HG03095 (cell line): ENCODE data around the gene FUT2.

Experiments
- ATAC-seq: cut with Tn5 transposase; IDR thresholded peaks from one replicate; pipeline ENCODE4 v1.9.1; 2021; ENCODE audit warnings: moderate library complexity; ENCODE audit not compliant: unreplicated experiment

FUT2 gene

DNA sequence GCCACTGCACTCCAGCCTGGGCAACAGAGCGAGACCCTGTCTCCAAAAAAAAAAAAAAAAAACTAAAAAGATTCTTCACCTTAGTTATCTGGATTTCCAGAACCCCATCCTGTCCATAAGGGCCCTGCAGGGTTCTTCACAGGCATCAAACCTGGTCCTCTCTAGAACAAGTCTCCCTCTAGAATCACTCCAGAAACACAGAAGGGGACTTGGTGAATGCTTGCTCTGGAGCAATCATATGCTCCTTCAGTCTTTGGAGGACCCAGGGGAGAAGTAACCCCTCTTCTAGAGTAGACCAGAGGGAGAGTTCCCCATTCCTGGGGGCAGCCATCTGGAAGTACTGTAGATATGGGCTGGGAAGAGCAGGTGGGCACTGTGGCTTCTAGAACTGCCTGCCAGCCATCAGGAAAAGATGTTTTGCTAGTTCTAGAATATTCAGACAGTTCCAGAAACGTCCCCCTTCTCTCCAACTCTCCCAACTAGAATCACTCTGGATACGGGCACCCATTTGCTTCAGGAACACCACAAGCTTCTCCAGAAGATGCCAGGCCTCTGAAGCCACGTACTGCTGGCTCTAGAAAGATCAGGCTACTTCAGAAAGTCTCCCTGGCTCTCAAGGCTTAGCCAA lies 53.9 kb downstream of the FUT2 start:
- no peak for ATAC-seq

DNA sequence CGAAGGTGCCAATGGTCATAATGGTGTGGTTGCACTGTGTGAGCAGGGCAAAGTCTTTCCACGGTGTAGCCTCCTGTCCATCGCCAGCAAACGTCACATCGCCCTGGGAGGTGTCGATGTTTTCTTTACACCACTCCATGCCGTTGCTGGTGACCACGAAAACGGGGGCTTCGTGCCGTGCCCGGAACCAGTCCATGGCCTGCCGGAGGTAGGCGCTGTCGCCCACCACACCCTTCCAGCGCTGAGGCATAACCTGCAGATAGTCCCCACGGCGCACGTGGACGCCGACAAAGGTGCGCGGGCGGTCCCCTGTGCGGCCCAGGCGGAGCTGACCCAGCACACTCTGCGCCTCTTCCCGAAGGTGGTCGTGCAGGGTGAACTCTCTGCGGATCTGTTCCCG lies 54.6 kb downstream of the FUT2 start:
- ATAC-seq, result no peak

DNA sequence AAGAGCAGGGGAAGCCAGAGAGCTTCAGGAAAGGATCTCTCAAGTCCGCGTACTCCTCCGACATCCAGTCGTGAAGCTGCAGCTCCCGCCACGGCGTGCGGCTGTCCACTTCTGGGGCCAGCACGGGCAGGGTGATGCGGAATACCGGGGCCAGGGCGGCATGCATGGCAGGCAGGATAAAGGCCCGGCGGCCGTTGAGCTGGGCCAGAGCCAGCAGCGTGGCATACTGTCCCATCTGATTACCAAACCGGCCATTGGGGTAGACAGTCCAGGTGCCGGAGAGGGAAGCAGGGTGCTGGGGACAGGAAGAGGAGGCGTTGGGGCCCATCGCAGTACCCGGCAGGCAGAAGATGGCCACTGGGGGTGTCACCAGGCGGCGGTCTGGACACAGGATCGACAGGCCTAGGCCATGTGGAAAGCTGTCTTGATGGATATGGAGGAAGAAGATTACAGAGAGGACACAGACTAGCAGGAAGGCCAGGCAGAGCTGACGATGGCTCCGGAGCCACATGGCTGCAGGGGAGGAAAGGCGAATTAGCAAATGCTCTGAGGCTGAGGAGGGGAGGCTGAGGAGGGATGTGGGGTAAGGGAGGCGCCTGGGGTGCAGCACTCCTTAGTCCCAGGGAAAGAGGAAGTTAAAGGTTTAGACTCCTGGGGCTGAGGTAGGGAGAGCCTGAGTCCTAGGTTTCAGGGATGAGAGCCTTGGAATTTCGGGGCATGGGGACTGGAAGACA lies 55.2 kb downstream of the FUT2 start:
- no peak for ATAC-seq

DNA sequence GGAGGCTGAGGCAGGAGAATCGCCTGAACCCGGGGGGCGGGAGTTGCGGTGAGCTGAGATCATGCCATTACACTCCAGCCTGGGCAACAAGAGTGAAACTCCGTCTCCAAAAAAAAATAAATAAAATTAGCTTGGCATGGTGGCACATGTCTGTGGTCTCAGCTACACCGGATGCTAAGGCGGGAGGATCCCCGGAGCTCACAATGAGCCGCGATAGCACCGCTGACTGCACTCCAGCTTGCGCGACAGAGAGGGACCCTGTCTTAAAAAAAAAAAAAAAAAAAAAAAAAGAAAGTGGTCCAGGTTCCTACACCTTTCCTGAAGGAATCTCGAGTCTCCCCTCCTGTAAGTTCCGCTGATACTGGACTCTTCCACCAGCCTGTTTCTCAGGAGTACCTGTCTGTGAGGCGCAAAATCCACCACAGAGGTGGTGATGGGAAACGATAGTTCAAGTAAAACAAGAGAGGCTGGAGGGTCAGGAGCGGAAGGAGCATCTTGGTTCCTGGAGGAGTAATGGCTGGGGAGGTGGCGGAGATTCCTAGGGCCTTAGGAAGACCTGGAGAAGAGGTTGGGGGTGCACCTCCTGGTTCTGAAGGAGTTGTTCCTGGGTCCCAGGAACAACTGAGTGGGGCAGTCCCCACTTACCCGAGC lies 56.2 kb downstream of the FUT2 start:
- ATAC-seq, result no peak

DNA sequence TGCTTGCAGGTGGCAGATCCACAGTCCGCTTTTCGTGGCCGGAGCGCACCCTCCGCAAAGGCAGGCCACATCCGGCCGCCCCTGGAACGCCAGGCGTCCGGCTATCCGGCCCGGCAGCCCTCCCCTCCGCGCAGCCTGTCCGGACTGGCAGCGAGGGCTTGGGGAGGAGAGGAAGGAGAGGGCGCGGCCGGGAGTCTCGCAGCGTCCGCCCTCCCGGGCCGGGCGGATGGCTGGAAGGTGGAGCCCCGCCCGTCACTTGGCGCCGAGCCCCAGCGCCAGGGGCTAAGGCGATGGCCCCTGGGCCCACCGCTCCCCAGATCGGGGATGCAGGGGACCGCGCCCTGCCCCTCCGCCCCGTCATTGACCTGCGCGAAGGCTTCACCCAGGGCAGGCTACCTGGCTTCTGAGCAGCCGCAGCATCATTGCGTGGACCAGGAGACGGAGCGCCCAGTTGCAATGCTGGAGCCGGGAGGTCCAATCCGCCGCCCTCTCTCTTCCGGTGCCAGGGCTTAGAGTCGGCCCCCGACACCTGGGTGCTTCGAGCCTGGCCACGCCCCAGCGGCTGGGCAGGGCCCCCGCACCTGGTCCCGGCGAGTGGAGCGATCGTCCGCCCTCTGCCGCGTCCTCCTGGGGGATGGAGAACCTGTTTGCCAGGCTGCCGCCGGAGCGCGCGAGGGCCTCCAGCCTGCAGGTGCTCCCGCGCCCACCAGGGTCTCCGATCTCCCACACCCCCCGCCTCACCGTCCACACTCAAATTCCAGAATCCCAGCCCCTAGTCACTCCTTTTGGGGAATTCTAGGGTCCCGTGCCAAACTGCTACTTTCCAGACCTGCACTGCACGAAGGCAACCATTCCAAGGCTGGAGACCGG lies 57.0 kb downstream of the FUT2 start, which contains the start of gene FUT1:
TSS of gene FUT1 (minus strand) at position 146 of the 870 bp plus-strand sequence. CDS start 1,360 bp downstream, outside the sequence.
- ATAC-seq, result no peak

DNA sequence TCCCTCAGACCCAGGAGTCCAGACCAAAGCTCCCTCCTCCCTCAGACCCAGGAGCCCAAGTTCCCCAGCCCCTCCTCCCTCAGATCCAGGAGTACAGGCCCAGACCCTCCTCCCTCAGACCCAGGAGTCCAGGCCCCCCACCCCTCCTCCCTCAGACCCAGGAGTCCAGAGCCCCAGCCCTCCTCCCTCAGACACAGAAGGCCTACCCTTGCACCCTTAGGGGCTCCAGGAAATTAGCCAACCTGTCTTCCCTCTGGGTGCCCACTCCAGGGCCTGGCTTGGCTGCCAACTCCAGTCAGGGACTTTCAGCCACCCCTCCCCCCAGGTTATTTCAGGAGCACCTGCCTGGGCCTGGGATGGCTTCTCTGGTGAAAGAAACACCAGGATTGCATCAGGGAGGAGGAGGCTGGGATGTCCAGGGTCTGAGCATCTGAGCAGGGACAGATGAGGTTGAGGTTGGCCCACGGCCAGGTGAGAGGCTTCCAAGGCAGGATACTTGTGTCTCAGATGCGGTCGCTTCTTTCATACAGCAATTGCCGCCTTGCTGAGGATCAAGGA lies 59.4 kb downstream of the FUT2 start, which contains the start of gene FGF21:
TSS of gene FGF21 (plus strand) at position 441 of the 558 bp plus-strand sequence. CDS start 713 bp downstream, outside the sequence.
- ATAC-seq, result no peak
